Brain microvascular endothelial cell (primary cell): ENCODE results near the gene CHCHD3.

Source experiments
- DNase-seq: peaks from one replicate; pipeline ENCODE4 v3.0.0-alpha.2; 2020
- H3K27ac ChIP-seq: fragments of 250-450 bp; sonication (Bioruptor Pico); 2 replicates; pipeline ENCODE4 v1.5.1; 2020; ENCODE audit warnings: mild to moderate bottlenecking, moderate library complexity
- H3K27me3 ChIP-seq: fragments of 250-450 bp; sonication (Bioruptor Pico); replicated peaks from 2 replicates; pipeline ENCODE4 v1.5.1; 2020; ENCODE audit warnings: mild to moderate bottlenecking
- H3K36me3 ChIP-seq: fragments of 250-450 bp; sonication (Bioruptor Pico); replicated peaks from 2 replicates; pipeline ENCODE4 v1.5.1; 2020; ENCODE audit warnings: mild to moderate bottlenecking
- H3K4me3 ChIP-seq: 2 replicates; pipeline ENCODE4 v1.5.1; 2011; ENCODE audit warnings: low read depth, mild to moderate bottlenecking, control low read depth, low read length, moderate library complexity
- in situ Hi-C: cut with HindIII; loops from 2 replicates; pipeline ENCODE4 v1.10.0; 2017; ENCODE audit warnings: low sequenced_read_pairs, low pct_ligation_motif_present
- TF ChIP-seq, protein P1 (sequence below): IDR thresholded peaks from 2 replicates; pipeline ENCODE4 v1.5.1; 2011; ENCODE audit warnings: low read depth, mild to moderate bottlenecking, moderate library complexity, low read length, control low read depth, inconsistent platforms; ENCODE audit errors: missing control alignments

Gene CHCHD3

DNA sequence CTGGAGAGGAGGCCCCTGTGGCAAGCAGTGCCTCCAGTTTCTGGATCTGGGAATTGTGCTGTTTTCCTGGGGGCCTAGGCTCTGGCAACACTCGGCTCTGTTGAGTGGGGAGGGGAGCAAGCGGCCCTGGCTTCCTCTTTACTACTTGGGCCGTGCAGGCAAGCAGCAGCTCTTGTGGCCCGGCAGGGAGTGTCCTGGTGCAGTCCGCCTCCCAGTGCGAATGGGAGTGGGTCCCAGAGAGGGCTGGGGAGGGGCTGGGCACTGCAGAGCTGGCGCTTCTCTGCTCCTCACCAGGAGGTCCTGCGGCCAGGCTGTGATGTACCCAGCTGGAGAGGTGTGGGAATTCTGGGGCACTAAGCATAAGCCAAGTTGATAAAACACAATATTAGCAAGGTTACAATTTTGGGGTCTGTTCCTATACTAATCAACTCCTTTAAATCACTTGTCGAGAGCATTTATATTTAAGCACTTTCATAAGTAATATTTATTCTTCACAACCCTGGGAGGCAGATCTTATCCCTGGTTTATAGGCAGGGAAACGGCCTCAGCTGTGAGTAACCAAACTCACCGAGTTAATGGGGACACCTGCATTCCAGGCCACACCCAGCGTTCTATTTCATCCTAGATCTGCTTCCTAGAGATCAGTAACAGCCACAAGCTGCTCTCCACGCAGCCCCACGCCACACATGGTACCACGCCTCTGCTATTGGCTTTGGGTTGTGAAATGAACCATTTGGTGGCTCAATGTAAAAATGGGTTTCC, 322.2 kb downstream of the CHCHD3 start:
- TF ChIP-seq, protein P1, sequence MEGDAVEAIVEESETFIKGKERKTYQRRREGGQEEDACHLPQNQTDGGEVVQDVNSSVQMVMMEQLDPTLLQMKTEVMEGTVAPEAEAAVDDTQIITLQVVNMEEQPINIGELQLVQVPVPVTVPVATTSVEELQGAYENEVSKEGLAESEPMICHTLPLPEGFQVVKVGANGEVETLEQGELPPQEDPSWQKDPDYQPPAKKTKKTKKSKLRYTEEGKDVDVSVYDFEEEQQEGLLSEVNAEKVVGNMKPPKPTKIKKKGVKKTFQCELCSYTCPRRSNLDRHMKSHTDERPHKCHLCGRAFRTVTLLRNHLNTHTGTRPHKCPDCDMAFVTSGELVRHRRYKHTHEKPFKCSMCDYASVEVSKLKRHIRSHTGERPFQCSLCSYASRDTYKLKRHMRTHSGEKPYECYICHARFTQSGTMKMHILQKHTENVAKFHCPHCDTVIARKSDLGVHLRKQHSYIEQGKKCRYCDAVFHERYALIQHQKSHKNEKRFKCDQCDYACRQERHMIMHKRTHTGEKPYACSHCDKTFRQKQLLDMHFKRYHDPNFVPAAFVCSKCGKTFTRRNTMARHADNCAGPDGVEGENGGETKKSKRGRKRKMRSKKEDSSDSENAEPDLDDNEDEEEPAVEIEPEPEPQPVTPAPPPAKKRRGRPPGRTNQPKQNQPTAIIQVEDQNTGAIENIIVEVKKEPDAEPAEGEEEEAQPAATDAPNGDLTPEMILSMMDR: no peak
- DNase-seq: no peak
- in situ Hi-C loops: no loop called here

DNA sequence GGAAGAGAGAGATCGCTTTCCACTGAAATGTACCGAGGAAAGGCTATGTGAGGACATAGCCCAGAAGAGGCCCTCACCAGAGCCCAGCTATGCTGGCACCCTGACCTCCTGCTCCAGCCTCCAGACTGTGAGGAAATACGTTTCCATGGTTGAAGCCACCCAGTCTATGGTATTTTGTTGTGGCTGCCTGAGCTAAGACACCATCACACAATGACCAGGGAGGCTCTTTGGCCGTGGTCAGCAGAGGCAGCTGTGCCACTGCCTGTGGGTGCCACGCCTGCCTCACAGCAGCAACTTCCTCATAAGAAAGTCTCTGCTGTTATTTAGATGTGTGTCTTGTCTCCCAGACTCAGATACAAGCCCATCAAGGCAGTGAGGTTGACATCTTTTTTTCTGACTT, 322.9 kb downstream of the CHCHD3 start:
- H3K36me3 ChIP-seq: no peaks in the 10 kb centered on the region
- no peak for DNase-seq
- no peak overlapping the region for H3K27ac ChIP-seq
- H3K4me3 ChIP-seq: no peak overlapping the region
- in situ Hi-C loops: no loop called here
- H3K27me3 ChIP-seq: no peaks in the 10 kb centered on the region
- TF ChIP-seq, protein P1: no peak

More for the DNA sequence above, 322.2 kb downstream of the CHCHD3 start:
- Histone ChIP-seq H3K4me3 (no peak overlapping the region), H3K36me3 (no peaks in the 10 kb centered on the region), H3K27me3 (no peaks in the 10 kb centered on the region), H3K27ac (no peak overlapping the region)

DNA sequence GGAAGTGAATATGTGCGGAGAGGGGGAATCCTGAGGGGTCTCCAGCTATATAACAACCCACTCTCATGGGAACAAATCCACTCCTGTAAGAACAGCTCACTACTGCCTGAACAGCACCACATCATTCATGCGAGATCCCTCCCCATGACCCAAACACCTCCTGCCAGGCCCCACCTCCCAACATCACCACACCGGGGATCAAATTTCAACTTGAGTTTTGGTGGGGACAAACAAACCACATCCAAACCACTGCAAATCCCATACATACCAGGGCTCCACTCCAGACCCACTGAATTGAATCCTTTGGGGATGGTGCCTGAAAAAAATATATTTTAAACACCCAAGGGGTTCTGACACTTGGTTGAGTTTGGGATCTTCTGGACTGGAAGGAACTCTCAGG, 324.1 kb downstream of the CHCHD3 start:
- H3K36me3 ChIP-seq: no peaks in the 10 kb centered on the region
- in situ Hi-C loops: no loop called here
- DNase-seq: no peak
- TF ChIP-seq, protein P1: no peak
- H3K27me3 ChIP-seq: no peaks in the 10 kb centered on the region
- no peak overlapping the region for H3K4me3 ChIP-seq
- H3K27ac ChIP-seq: no peak overlapping the region

DNA sequence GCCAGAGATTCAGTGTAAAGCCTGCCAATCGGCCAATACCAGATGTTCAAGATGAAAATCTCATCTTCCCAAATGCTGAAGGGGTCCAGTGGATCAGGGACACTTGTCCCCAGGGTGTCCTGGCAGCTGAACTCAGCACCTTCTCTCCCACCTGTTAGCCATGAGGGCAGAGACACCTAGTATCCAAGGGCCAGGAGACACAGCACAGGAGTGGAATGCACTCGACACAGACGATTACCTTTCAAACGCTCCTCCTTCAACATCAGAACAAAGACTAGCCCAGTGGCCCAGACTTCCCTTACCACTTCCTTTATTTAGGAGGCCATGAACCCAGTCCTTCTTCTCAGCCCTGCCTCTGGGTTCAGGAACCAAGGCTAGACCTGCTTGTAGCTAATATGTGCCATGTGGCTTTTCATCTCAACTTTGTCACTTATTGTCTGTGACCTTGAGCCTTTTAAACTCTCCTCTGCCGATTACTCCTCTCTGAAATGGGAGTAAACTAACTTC, 325.4 kb downstream of the CHCHD3 start:
- no peak overlapping the region for H3K4me3 ChIP-seq
- no peaks in the 10 kb centered on the region for H3K36me3 ChIP-seq
- in situ Hi-C loops: no loop called here
- H3K27me3 ChIP-seq: no peaks in the 10 kb centered on the region
- no peak overlapping the region for H3K27ac ChIP-seq
- DNase-seq: no peak
- TF ChIP-seq, protein P1: no peak

DNA sequence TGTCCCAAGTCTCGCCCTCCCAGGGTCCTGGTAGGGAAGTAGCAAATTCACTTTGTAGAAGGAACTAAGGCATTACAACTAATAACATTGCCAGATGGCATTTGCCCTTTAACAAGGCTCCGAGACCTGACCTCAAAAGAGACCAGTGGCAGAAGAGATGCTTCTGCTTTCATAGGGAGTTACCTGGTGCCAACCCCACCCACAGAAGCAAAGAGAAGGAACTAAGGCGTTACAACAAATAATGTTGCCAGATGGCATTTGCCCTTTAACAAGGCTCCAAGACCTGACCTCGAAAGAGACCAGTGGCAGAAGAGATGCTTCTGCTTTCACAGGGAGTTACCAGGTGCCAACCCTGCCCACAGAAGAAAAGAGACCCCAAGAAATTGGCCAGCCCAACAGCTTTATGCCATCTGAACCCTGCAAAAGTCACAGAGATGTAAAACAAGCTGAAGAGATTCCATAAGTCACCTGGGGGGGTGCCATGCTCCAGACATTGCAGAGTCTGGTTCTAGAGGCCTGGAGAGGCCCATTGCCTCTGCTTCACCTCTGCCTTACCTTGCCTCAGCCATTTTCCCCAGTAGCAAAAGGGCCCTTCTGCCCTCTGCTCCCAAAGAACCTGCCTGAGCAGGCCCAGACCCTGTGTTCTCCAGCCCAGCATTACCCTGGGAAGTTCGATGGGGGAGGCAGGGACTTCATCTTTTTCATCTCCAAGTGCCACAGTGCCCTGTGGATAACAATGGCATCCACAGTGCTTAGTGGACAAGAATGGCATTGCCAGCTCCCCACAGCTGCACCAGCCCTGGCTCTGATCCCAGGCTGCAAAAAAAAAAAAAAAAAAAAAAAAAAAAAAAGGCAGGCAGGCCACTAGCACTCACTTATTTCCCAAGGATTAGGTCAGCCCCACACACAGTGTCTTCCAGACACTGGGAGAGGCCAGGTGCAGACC, 326.1 kb downstream of the CHCHD3 start:
- Histone ChIP-seq H3K27ac (no peak overlapping the region), H3K36me3 (no peaks in the 10 kb centered on the region), H3K4me3 (no peak overlapping the region), H3K27me3 (peaks cover 5% of the 10 kb centered on the region)
- TF ChIP-seq, protein P1: no peak
- no peak for DNase-seq
- in situ Hi-C loops: no loop called here
